GM12878 (cell line): ENCODE measurements around the gene DNAJC18. TPM values are rescaled to one million over a fixed set of nuclear protein-coding genes. Genes with fewer than 3 reads are reported as not detected.

Source experiments
- BHLHE40 ChIP-seq, 2 experiments: fragments of 450-650 bp in 1 of 2; IDR thresholded peaks; 2 replicates each; pipeline ENCODE4 v1.6.1; 2011 to 2017; ENCODE audit warnings: low read depth in 2 of 2, borderline replicate concordance in 1 of 2, improper control_type of control experiment in 1 of 2, low read length in 1 of 2, mild to moderate bottlenecking in 1 of 2
- BMI1 ChIP-seq: fragments of 450-650 bp; IDR thresholded peaks from 2 replicates; pipeline ENCODE4 v1.6.1; 2016; ENCODE audit warnings: mild to moderate bottlenecking, moderate library complexity, borderline replicate concordance
- CHD4 ChIP-seq: fragments of 200-600 bp; sonication (generic); IDR thresholded peaks from 2 replicates; pipeline ENCODE4 v1.6.1; 2016; ENCODE audit warnings: mild to moderate bottlenecking
- E4F1 ChIP-seq: fragments of 450-650 bp; IDR thresholded peaks from 2 replicates; pipeline ENCODE4 v1.6.1; 2018; ENCODE audit warnings: borderline replicate concordance, mild to moderate bottlenecking; ENCODE audit not compliant: partially characterized antibody
- EP300 ChIP-seq, 2 experiments: fragments of 150-350 bp in 1 of 2; IDR thresholded peaks; 2 replicates each; pipeline ENCODE4 v1.6.1; 2011 to 2012; ENCODE audit warnings: low read depth in 2 of 2, low read length in 2 of 2, borderline replicate concordance in 1 of 2, improper control_type of control experiment in 1 of 2, inconsistent platforms in 1 of 2; ENCODE audit not compliant: control insufficient read depth in 1 of 2
- FOS ChIP-seq: IDR thresholded peaks from 3 replicates; pipeline ENCODE4 v1.6.1; 2011; ENCODE audit warnings: borderline replicate concordance; ENCODE audit not compliant: insufficient read length; ENCODE audit errors: extremely low read depth
- HDAC2 ChIP-seq: fragments of 200-600 bp; sonication (generic); IDR thresholded peaks from 2 replicates; pipeline ENCODE4 v1.6.1; 2017
- HDGF ChIP-seq: fragments of 450-650 bp; IDR thresholded peaks from 2 replicates; pipeline ENCODE4 v1.6.1; 2016; ENCODE audit warnings: antibody characterized with exemption
- IKZF1 ChIP-seq: fragments of 450-650 bp; conservative IDR thresholded peaks from 2 replicates; pipeline ENCODE4 v1.6.1; 2017; ENCODE audit warnings: antibody characterized with exemption, mild to moderate bottlenecking
- IRF4 ChIP-seq: IDR thresholded peaks from 2 replicates; pipeline ENCODE4 v1.6.1; 2011; ENCODE audit warnings: low read depth, low read length
- MEF2A ChIP-seq: IDR thresholded peaks from 2 replicates; pipeline ENCODE4 v1.6.1; 2011; ENCODE audit warnings: low read depth, mild to moderate bottlenecking, low read length, moderate library complexity; ENCODE audit not compliant: insufficient read depth
- NFYA ChIP-seq: IDR thresholded peaks from 2 replicates; pipeline ENCODE4 v1.6.1; 2011; ENCODE audit warnings: low read depth, mild to moderate bottlenecking, low read length, improper control_type of control experiment, borderline replicate concordance
- NKRF ChIP-seq: fragments of 450-650 bp; conservative IDR thresholded peaks from 2 replicates; pipeline ENCODE4 v1.6.1; 2017; ENCODE audit warnings: mild to moderate bottlenecking, moderate library complexity
- NR2C1 ChIP-seq: fragments of 450-650 bp; IDR thresholded peaks from 2 replicates; pipeline ENCODE4 v1.6.1; 2017; ENCODE audit warnings: antibody characterized with exemption, mild to moderate bottlenecking, moderate library complexity
- POU2F2 ChIP-seq: IDR thresholded peaks from 3 replicates; pipeline ENCODE4 v1.6.1; 2011; ENCODE audit warnings: low read depth, mild to moderate bottlenecking, low read length, borderline replicate concordance
- RB1 ChIP-seq: fragments of 450-650 bp; formaldehyde crosslinking; IDR thresholded peaks from 2 replicates; pipeline ENCODE4 v1.6.1; 2017; ENCODE audit warnings: mild to moderate bottlenecking, borderline replicate concordance
- SKIL ChIP-seq: fragments of 450-650 bp; IDR thresholded peaks from 2 replicates; pipeline ENCODE4 v1.6.1; 2017; ENCODE audit warnings: mild to moderate bottlenecking, low read depth, inconsistent platforms; ENCODE audit not compliant: poor library complexity, severe bottlenecking
- USF1 ChIP-seq: IDR thresholded peaks from 2 replicates; pipeline ENCODE4 v1.6.1; 2011; ENCODE audit warnings: borderline replicate concordance, low read depth, mild to moderate bottlenecking, moderate library complexity, mixed read lengths, low read length; ENCODE audit not compliant: insufficient read depth; ENCODE audit errors: extremely low read length
- WRNIP1 ChIP-seq: IDR thresholded peaks from 2 replicates; pipeline ENCODE4 v1.6.1; 2011; ENCODE audit warnings: low read depth, low read length, improper control_type of control experiment, borderline replicate concordance
- ZNF274 ChIP-seq: IDR thresholded peaks from one replicate; pipeline ENCODE4 v1.8.0; 2011; ENCODE audit not compliant: insufficient read length, insufficient read depth
- ZSCAN29 ChIP-seq: fragments of 450-650 bp; IDR thresholded peaks from 2 replicates; pipeline ENCODE4 v1.6.1; 2017; ENCODE audit warnings: mild to moderate bottlenecking, moderate library complexity
- polyA plus RNA-seq, 11 experiments: library from polyadenylated mRNA; depleted of rRNA in 4 of 11; unstranded in 6 of 11; stranded (reverse) in 5 of 11; fragments of >200 nt; fragmentation: Nextera tagmentation in 4 of 11; fragmentation: Illumina TruSeq in 1 of 11; extraction: Ambion mirVana in 4 of 11; extraction: Trizol in 1 of 11; gene quantifications; 1 replicate in 1 of 11; 2 replicates in 10 of 11; pipeline versions ENCODE4 v1.2.1 to v1.2.3, GENCODE V29; 2011 to 2016; ENCODE audit warnings: inconsistent platforms in 2 of 11, missing spikeins in 2 of 11, low read depth in 1 of 11
- total RNA-seq, 4 experiments: library from RNA; depleted of rRNA in 3 of 4; stranded (reverse); fragments of >200 nt in 3 of 4; fragmentation: Illumina TruSeq in 1 of 4; extraction: Trizol in 1 of 4; gene quantifications; 2 replicates each; pipeline versions ENCODE4 v1.2.1 to v1.2.3, GENCODE V29; 2013 to 2021

Gene DNAJC18
- total and polyA plus RNA-seq, 10 of the 15 experiments (the other 5 are each of a cell fraction or from before 2014, with no cell fraction given), result 6.4 to 26.7 (median 17.7) TPM

GRCh38 chr5:139453683-139454567, 14.6 kb upstream of the DNAJC18 start (continued):
- TF ChIP-seq E4F1 (peak; percentile 23), HDAC2 (no peak), BHLHE40 (IDR thresholded peaks at IDR 0.05; ENCODE audit: borderline replicate concordance in 1 of 2, low read depth in 2 of 2, low read length in 1 of 2) (peak; percentile 46 to 58; a peak in 3 of 4 replicates), RB1 (no peak), MEF2A (0 out of 2 replicates have a peak, but pooled peaks have one; percentile 29), USF1 (no peak), HDGF (peak; percentile 92), SKIL (peak; percentile 37), BMI1 (peak; percentile 67; the same call in 1 of the 2 replicates), NFYA (no peak), ZNF274 (no peak), IRF4 (peak; percentile 59; the same call in 1 of the 2 replicates), POU2F2 (peak; percentile 20; the same call in 1 of the 3 replicates), WRNIP1 (no peak), FOS (no peak), IKZF1 (peak; percentile 78), NR2C1 (no peak), EP300 (IDR thresholded peaks at IDR 0.05; ENCODE audit: borderline replicate concordance in 1 of 2, control insufficient read depth in 1 of 2, low read depth in 2 of 2, low read length in 2 of 2) (peak in 1 of 2 experiments; percentile 30; a peak in 1 of 4 replicates), NKRF (0 out of 2 replicates have a peak, but pooled peaks have one; percentile 52), CHD4 (no peak; the same call in 1 of the 2 replicates), ZSCAN29 (no peak)
